T-cell (primary cell): ENCODE results near the gene ROCK2. TPM values are rescaled to one million over a fixed set of nuclear protein-coding genes. Genes with fewer than 3 reads are reported as not detected.

Source experiments
- ATAC-seq, 4 experiments: fragments of 200-7000 bp in 3 of 4; fragments of 150-1000 bp in 1 of 4; cut with Tn5 transposase; replicated peaks in 1 of 4; 1 replicate in 3 of 4; 2 replicates in 1 of 4; pipeline ENCODE4 v1.10.0; 2021; ENCODE audit warnings: moderate library complexity in 3 of 4, mild to moderate bottlenecking in 2 of 4, moderate number of reproducible peaks in 1 of 4
- CTCF ChIA-PET, 2 donors: fragments of 300-600 bp; sonication (Branson Sonifier 250); formaldehyde crosslinking; loops; one replicate each; lab custom pipeline; 2022; ENCODE audit warnings: antibody characterized with exemption in 2 of 2; lab: Charles Lee
- POLR2A ChIA-PET, 2 donors: fragments of 300-600 bp; sonication (Branson Sonifier 250); formaldehyde crosslinking; loops; one replicate each; lab custom pipeline; 2022; ENCODE audit warnings: antibody characterized with exemption in 2 of 2; lab: Charles Lee
- DNase-seq, 35 experiments: peaks; one replicate each; pipeline versions ENCODE4 v3.0.0 to v3.0.0-alpha.2; 2013 to 2023
- H3K27ac ChIP-seq: one replicate; pipeline ENCODE4 v1.5.1; 2013; ENCODE audit warnings: low read length
- H3K27me3 ChIP-seq, 2 experiments: replicated peaks in 1 of 2; 1 replicate in 1 of 2; 2 replicates in 1 of 2; pipeline versions ENCODE4 v1.6.1 to v1.7.0; 2013; ENCODE audit warnings: low read length in 1 of 2, mixed read lengths in 1 of 2; ENCODE audit not compliant: control insufficient read depth in 2 of 2, insufficient read depth in 2 of 2; ENCODE audit errors: extremely low read depth in 1 of 2
- H3K36me3 ChIP-seq, 2 donors: 1 replicate in 1 of 2; 2 replicates in 1 of 2; pipeline versions ENCODE4 v1.6.1 to v1.7.0; 2013; ENCODE audit warnings: low read length in 1 of 2; ENCODE audit not compliant: control insufficient read depth in 2 of 2, insufficient read depth in 1 of 2; ENCODE audit errors: extremely low read depth in 1 of 2
- H3K4me1 ChIP-seq, 2 experiments: 1 replicate in 1 of 2; 2 replicates in 1 of 2; pipeline versions ENCODE4 v1.6.1 to v1.7.0; 2013; ENCODE audit warnings: low read length in 2 of 2, mixed read lengths in 1 of 2; ENCODE audit not compliant: insufficient read depth in 2 of 2, control insufficient read depth in 1 of 2; ENCODE audit errors: extremely low read depth in 1 of 2
- H3K4me3 ChIP-seq, 2 donors: 1 replicate in 1 of 2; 2 replicates in 1 of 2; pipeline versions ENCODE4 v1.5.1 to v1.7.0; 2013; ENCODE audit warnings: mild to moderate bottlenecking in 2 of 2, low read length in 1 of 2, moderate library complexity in 1 of 2; ENCODE audit not compliant: control insufficient read depth in 1 of 2; ENCODE audit errors: extremely low read depth in 1 of 2
- H3K9me3 ChIP-seq: 2 replicates; pipeline ENCODE4 v1.7.0; 2013
- H3K27ac Mint-ChIP-seq, 2 donors: one replicate each; pipeline ENCODE4 v1.8.0; 2020 to 2021; ENCODE audit warnings: mild to moderate bottlenecking in 2 of 2, mixed read lengths in 2 of 2
- H3K27me3 Mint-ChIP-seq, 2 donors: one replicate each; pipeline ENCODE4 v1.8.0; 2021 to 2022; ENCODE audit warnings: mixed read lengths in 2 of 2
- H3K36me3 Mint-ChIP-seq: one replicate; pipeline ENCODE4 v1.8.0; 2021; ENCODE audit warnings: mixed read lengths
- H3K4me1 Mint-ChIP-seq, 3 donors: one replicate each; pipeline ENCODE4 v1.8.0; 2020 to 2022; ENCODE audit warnings: mixed read lengths in 3 of 3, mild to moderate bottlenecking in 1 of 3
- H3K4me3 Mint-ChIP-seq, 3 donors: one replicate each; pipeline ENCODE4 v1.8.0; 2020 to 2022; ENCODE audit warnings: mild to moderate bottlenecking in 3 of 3, mixed read lengths in 3 of 3, moderate library complexity in 3 of 3
- H3K9me3 Mint-ChIP-seq, 3 donors: one replicate each; pipeline ENCODE4 v1.8.0; 2020 to 2022; ENCODE audit warnings: mixed read lengths in 3 of 3
- WGBS: methylation state at CpG from one replicate; pipeline ENCODE4 v1.1.5; 2013; ENCODE audit warnings: missing lambda C conversion rate; ENCODE audit not compliant: insufficient coverage; 5-methylcytosine and 5-hydroxymethylcytosine counted together
- total RNA-seq, 35 experiments: library from RNA in 6 of 35; stranded (reverse) in 6 of 35; fragments of 120-200 nt in 1 of 35; gene quantifications; one replicate each; pipeline versions ENCODE4 v1.2.1 to v1.2.4 and lab custom pipeline; 2013 to 2026

ROCK2 gene
- total RNA-seq, 5 donors from 2014 or later (not counting 1 experiment from before 2014, with no cell fraction given) = 15.5 to 22.3 (median 18.6) TPM

- Mint-ChIP-seq H3K36me3 (no peaks in the 10 kb centered on the region), H3K27me3 (no peaks in the 10 kb centered on the region), H3K4me1 (peaks cover 12 to 32% (median 25%) of the 10 kb centered on the region in 3 donors), H3K4me3 (peak within 1 kb of the TSS; percentile 78 to 81 (median 80)), H3K27ac (peak within 1 kb of the TSS; percentile 93), H3K9me3 (no peaks in the 10 kb centered on the region)
- H3K36me3 ChIP-seq = peaks cover 0 to 2% of the 10 kb centered on the region in 2 donors
- WGBS = 2% methylated on average over 71 of the region's 71 CpGs
- H3K9me3 ChIP-seq = no peaks in the 10 kb centered on the region
- ChIA-PET CTCF (interaction anchor here (0.5 to 1.9 kb wide), 4 partner anchors 8 to 28 kb away, joined by 3 to 10 read pairs (median 4); a partner anchor contains a TSS), POLR2A (interaction anchor here (1.1 to 1.2 kb wide), 2 partner anchors 27 to 310 kb away, joined by 3 read pairs; partner anchors contain the start of gene E2F6 (in 1 of the 2))
- no peaks in the 10 kb centered on the region for H3K27me3 ChIP-seq
- peak in 25 of 35 experiments; percentile 66 to 91 (median 79) for DNase-seq
- peak within 1 kb of the TSS; percentile 79 for H3K27ac ChIP-seq
- H3K4me3 ChIP-seq = peak within 1 kb of the TSS; percentile 68 to 69
- ATAC-seq = peak; percentile 79 to 84 (median 82)
- H3K4me1 ChIP-seq = peaks cover 8 to 33% of the 10 kb centered on the region in 2 experiments
Measured at GRCh38 chr2:11155381-11156035, 188.9 kb downstream of the ROCK2 start, which contains the start of gene SLC66A3. SLC66A3 (plus strand) TSS chr2:11155467; CDS start chr2:11155547, 80 bp downstream.

GRCh38 chr2:11154923-11155380 is 189.5 kb downstream of the ROCK2 start:
- H3K4me1 Mint-ChIP-seq = peaks cover 8 to 26% (median 19%) of the 10 kb centered on the region in 3 donors
- Histone ChIP-seq H3K36me3 (peaks cover 0 to 2% of the 10 kb centered on the region in 2 donors), H3K27ac (peak overlapping the region; percentile 79), H3K9me3 (no peaks in the 10 kb centered on the region), H3K4me1 (peaks cover 8 to 31% of the 10 kb centered on the region in 2 experiments), H3K27me3 (no peaks in the 10 kb centered on the region), H3K4me3 (peak overlapping the region; percentile 49 to 55)
- ATAC-seq (peak; percentile 88 to 92 (median 90)), DNase-seq (peak; percentile 93 to 99 (median 98))
- no peaks in the 10 kb centered on the region for H3K27me3 Mint-ChIP-seq
- H3K9me3 Mint-ChIP-seq = no peaks in the 10 kb centered on the region
- no peaks in the 10 kb centered on the region for H3K36me3 Mint-ChIP-seq
- ChIA-PET POLR2A (interaction anchor here (0.6 to 1.2 kb wide), 3 partner anchors 28 to 311 kb away, joined by 3 to 4 read pairs (median 3); partner anchors contain the start of gene E2F6 (in 1 of the 2)), CTCF (interaction anchor here (0.6 to 1.9 kb wide), 5 partner anchors 22 to 1347 kb away, joined by 3 to 10 read pairs (median 4); a partner anchor contains a TSS)
- H3K27ac Mint-ChIP-seq = peak overlapping the region; percentile 93
- peak overlapping the region; percentile 78 to 81 (median 80) for H3K4me3 Mint-ChIP-seq
- 0% methylated on average over 11 of the region's 49 CpGs for WGBS

GRCh38 chr2:11154016-11154922 is 190.2 kb downstream of the ROCK2 start:
- CTCF ChIA-PET = interaction anchor here (0.6 to 1.9 kb wide), 9 partner anchors 14 to 1348 kb away, joined by 3 to 10 read pairs (median 3); a partner anchor contains a TSS
- 55% methylated on average over 26 of the region's 35 CpGs for WGBS
- peak in 2 of 35 experiments; percentile 12 to 13 for DNase-seq

GRCh38 chr2:11152591-11152990 is 191.8 kb downstream of the ROCK2 start:
- Mint-ChIP-seq H3K36me3 (no peaks in the 10 kb centered on the region), H3K4me1 (peaks cover 8 to 19% (median 15%) of the 10 kb centered on the region in 3 donors), H3K9me3 (no peaks in the 10 kb centered on the region), H3K27ac (no peak overlapping the region), H3K27me3 (no peaks in the 10 kb centered on the region), H3K4me3 (no peak overlapping the region)
- H3K4me1 ChIP-seq = peaks cover 8 to 28% of the 10 kb centered on the region in 2 experiments
- ChIA-PET CTCF (no interaction called here), POLR2A (no interaction called here)
- H3K4me3 ChIP-seq = no peak overlapping the region
- H3K36me3 ChIP-seq = no peaks in the 10 kb centered on the region
- H3K9me3 ChIP-seq = no peaks in the 10 kb centered on the region
- H3K27ac ChIP-seq = no peak overlapping the region
- no peaks in the 10 kb centered on the region for H3K27me3 ChIP-seq
- WGBS = 90% methylated on average over 5 of the region's 6 CpGs
- no peak for DNase-seq
- ATAC-seq = no peak

More at GRCh38 chr2:11154016-11154922, 190.2 kb downstream of the ROCK2 start:
- peaks cover 8 to 31% of the 10 kb centered on the region in 2 experiments for H3K4me1 ChIP-seq
- Mint-ChIP-seq H3K4me3 (peak overlapping the region; percentile 78 to 81 (median 80)), H3K27me3 (no peaks in the 10 kb centered on the region), H3K36me3 (no peaks in the 10 kb centered on the region), H3K4me1 (peaks cover 8 to 22% (median 18%) of the 10 kb centered on the region in 3 donors), H3K9me3 (no peaks in the 10 kb centered on the region), H3K27ac (peak overlapping the region; percentile 93)
- no peaks in the 10 kb centered on the region for H3K27me3 ChIP-seq
- no peaks in the 10 kb centered on the region for H3K9me3 ChIP-seq
- peak overlapping the region; percentile 79 for H3K27ac ChIP-seq
- peak in 2 of 4 experiments; percentile 1 for ATAC-seq
- no peaks in the 10 kb centered on the region for H3K36me3 ChIP-seq
- POLR2A ChIA-PET = interaction anchor here in 1 of 2 donors (0.6 kb wide), 1 partner anchor 118 kb away, joined by 4 read pairs; no protein-coding TSS in a partner anchor
- H3K4me3 ChIP-seq = peak overlapping the region; percentile 49 to 55

- H3K27ac ChIP-seq = no peak overlapping the region
- peaks cover 2% of the 10 kb centered on the region in 2 donors for H3K27me3 Mint-ChIP-seq
- H3K27me3 ChIP-seq = peaks cover 0 to 13% of the 10 kb centered on the region in 2 experiments
- no peaks in the 10 kb centered on the region for H3K9me3 ChIP-seq
- no peaks in the 10 kb centered on the region for H3K9me3 Mint-ChIP-seq
- no peak overlapping the region for H3K4me3 ChIP-seq
- no peaks in the 10 kb centered on the region for H3K4me1 Mint-ChIP-seq
- WGBS = no CpG with 5 or more reads among the region's 3 CpGs
- no peak overlapping the region for H3K4me3 Mint-ChIP-seq
- ChIA-PET CTCF (interaction anchor here in 1 of 2 donors (0.6 kb wide), 2 partner anchors 19 to 317 kb away, joined by 3 read pairs; no protein-coding TSS in a partner anchor), POLR2A (no interaction called here)
- H3K27ac Mint-ChIP-seq = no peak overlapping the region
- no peaks in the 10 kb centered on the region for H3K36me3 ChIP-seq
- DNase-seq (no peak), ATAC-seq (no peak)
- H3K4me1 ChIP-seq = no peaks in the 10 kb centered on the region
- no peaks in the 10 kb centered on the region for H3K36me3 Mint-ChIP-seq
Measured at GRCh38 chr2:11147263-11147662, 197.2 kb downstream of the ROCK2 start.
